Aorta (tissue), 5 donors: ENCODE measurements around the gene ACSF2. TPM values are rescaled to one million over a fixed set of nuclear protein-coding genes. Genes with fewer than 3 reads are reported as not detected.
"Not testable (repeated sequence)": the region's sequence is repeated elsewhere in the genome, so short reads cannot be mapped to it uniquely, and the experiment has no call there.

Source experiments
- ATAC-seq: fragments of 200-7000 bp; cut with Tn5 transposase; one replicate; pipeline ENCODE4 v1.9.1; 2022; ENCODE audit warnings: moderate library complexity; ENCODE audit not compliant: low FRiP score
- DNase-seq, 2 donors: peaks; one replicate each; pipeline ENCODE4 v3.0.0-alpha.2; 2020
- H3K27ac ChIP-seq, 2 donors: one replicate each; pipeline ENCODE4 v1.5.1; 2013; ENCODE audit warnings: low read length in 2 of 2, mild to moderate bottlenecking in 2 of 2, moderate library complexity in 2 of 2, control low read depth in 1 of 2, inconsistent platforms in 1 of 2, low read depth in 1 of 2
- H3K27me3 ChIP-seq, 2 donors: one replicate each; pipeline ENCODE4 v1.6.1; 2013; ENCODE audit warnings: control low read depth in 1 of 2, low read length in 1 of 2, mild to moderate bottlenecking in 1 of 2, moderate library complexity in 1 of 2; ENCODE audit not compliant: insufficient read depth in 2 of 2, control insufficient read depth in 1 of 2
- H3K36me3 ChIP-seq, 2 donors: one replicate each; pipeline ENCODE4 v1.6.1; 2013; ENCODE audit warnings: control low read depth in 1 of 2, low read length in 1 of 2, mild to moderate bottlenecking in 1 of 2; ENCODE audit not compliant: insufficient read depth in 2 of 2, control insufficient read depth in 1 of 2
- H3K4me1 ChIP-seq, 2 donors: one replicate each; pipeline ENCODE4 v1.6.1; 2013; ENCODE audit warnings: low read length in 2 of 2, control low read depth in 1 of 2, mild to moderate bottlenecking in 1 of 2, moderate library complexity in 1 of 2; ENCODE audit not compliant: insufficient read depth in 2 of 2, control insufficient read depth in 1 of 2
- H3K4me3 ChIP-seq, 2 donors: one replicate each; pipeline ENCODE4 v1.5.1; 2013; ENCODE audit warnings: low read length in 2 of 2, control low read depth in 1 of 2, mild to moderate bottlenecking in 1 of 2
- H3K9me3 ChIP-seq: one replicate; pipeline ENCODE4 v1.6.1; 2013; ENCODE audit warnings: mild to moderate bottlenecking, low read length; ENCODE audit not compliant: control insufficient read depth
- WGBS, 2 donors: extraction: QIAGEN DNeasy Blood & Tissue Kit; methylation state at CpG; one replicate each; pipeline ENCODE4 v1.1.7; 2013; 5-methylcytosine and 5-hydroxymethylcytosine counted together
- intact Hi-C, 2 donors: fragments of 100-400 bp; cut with DNase I; formaldehyde crosslinking; loops; one replicate each; pipeline versions ENCODE4 v1.14.2 to v1.15.0; 2022
- polyA plus RNA-seq, 2 donors: library from polyadenylated mRNA; stranded (reverse); fragments of 200-250 nt; gene quantifications; one replicate each; pipeline ENCODE4 v1.2.3, GENCODE V29; 2013
- total RNA-seq, 2 donors: library from RNA; stranded (reverse); fragmentation: NEBNext Ultra II Directional; extraction: Animal tissue kit (Norgen Biotek cat#: 25700); gene quantifications; one replicate each; pipeline ENCODE4 v1.2.1, GENCODE V29; 2021
- donor health status: healthy with polysubstance abuse.
- donor health status: Bipolar disorder and iron deficiency.
- donor health status: DM: no; HTN: no; CAD: no.
- donor health status: DM: no; HTN: no; CAD: no.
- donor health status: DM: yes; HTN: yes; CAD: no.

Gene ACSF2
- total and polyA plus RNA-seq, 4 donors: 17.8 to 35.8 (median 32.1) TPM

DNA sequence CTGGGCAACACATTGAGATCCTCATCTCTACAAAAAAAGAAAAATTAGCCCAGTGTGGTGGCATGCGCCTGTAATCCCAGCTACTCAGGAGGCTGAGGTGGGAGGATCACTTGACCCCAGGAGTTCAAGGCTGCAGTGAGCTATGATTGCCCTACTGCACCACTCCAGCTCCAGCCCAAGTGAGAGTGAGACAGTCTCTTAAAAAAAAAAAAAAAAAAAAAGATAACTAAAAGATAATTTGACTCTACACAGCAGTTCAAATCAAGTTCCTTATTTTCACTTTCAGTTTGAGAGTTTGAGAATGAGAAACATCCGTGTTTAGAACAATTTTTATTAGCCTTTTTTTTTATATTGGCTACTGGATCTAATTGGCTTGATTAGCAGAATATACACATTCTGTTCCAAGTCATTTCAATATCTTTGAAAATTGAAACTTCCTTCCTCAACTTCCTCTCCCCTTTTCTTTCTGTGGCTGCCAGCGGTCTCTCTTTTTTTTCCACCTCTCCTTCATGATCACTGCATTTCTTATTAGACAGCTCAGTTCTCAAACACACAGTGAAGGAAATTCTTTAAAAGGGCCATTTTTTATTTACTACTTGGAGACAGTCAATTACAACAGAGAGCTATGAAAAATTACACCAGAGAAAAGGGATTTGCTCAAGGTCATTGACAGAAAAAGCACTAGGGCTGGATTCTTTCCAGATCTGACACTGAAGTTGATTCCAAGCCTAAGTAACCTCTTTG, 4.5 kb upstream of the ACSF2 start:
- no peaks in the 10 kb centered on the region for H3K36me3 ChIP-seq
- no peaks in the 10 kb centered on the region for H3K4me1 ChIP-seq
- no peaks in the 10 kb centered on the region for H3K9me3 ChIP-seq
- no peaks in the 10 kb centered on the region for H3K27me3 ChIP-seq
- ATAC-seq: peak; percentile 23
- no peak overlapping the region for H3K4me3 ChIP-seq
- no peak overlapping the region for H3K27ac ChIP-seq
- DNase-seq: no peak
- 65 to 69% methylated on average over 3 of the region's 3 CpGs for WGBS, 2 donors
- intact Hi-C loops: no loop called here

DNA sequence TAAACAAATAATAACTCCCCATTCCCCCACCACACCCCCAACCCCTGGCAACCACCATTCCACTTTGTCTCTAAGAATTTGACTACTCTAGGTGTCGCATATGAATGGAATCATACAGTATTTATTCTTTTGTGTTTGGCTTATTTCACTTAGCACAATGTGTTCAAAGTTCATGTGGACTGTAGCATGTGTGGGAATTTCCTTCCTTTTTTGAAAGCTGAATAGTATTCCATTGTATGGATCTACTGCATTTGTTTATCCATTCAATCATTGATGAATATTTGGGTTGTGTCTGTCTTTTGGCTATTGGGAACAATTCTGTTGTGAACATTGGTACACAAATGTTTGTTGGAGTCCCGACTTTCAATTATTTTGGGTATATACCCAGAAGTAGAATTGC, 3.3 kb upstream of the ACSF2 start:
- H3K4me3 ChIP-seq: no peak overlapping the region
- 96 to 98% methylated on average over 2 of the region's 2 CpGs for WGBS, 2 donors
- no peaks in the 10 kb centered on the region for H3K36me3 ChIP-seq
- H3K4me1 ChIP-seq: peaks cover 0 to 2% of the 10 kb centered on the region in 2 donors
- ATAC-seq (no peak), DNase-seq (no peak)
- H3K27ac ChIP-seq: no peak overlapping the region
- intact Hi-C loops: no loop called here
- H3K27me3 ChIP-seq: no peaks in the 10 kb centered on the region
- H3K9me3 ChIP-seq: no peaks in the 10 kb centered on the region

DNA sequence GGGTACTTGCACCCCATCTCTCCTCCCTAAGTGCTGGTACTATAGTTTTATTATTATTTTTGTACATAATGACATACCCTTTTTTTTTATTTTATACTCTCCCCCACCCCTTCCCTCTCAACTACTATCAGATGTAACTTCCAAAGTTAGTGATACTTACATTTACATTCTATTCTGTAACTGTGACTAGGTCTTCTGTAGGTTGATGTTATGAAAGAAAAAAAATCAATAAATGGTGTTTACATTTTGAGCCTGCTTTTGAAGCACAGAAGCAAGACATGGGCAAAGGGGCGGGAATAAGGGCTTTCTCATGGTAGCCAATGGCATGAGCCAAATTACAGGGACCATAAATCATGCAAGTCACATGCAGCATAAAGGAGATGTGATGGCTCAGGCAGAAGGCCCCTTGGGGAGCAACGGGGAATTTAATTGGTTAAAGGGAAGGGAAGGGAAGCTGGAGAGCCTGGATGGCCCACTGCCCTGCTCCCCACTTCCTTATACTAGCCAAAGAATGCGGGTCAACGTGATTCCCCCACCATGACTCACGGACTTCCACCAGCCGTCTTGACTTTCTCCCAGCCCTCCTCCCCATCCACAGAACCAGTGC, 2.4 kb upstream of the ACSF2 start:
- intact Hi-C loops: no loop called here
- peak in 1 of 2 donors; percentile 73 for DNase-seq
- H3K27ac ChIP-seq: no peak overlapping the region
- H3K36me3 ChIP-seq: no peaks in the 10 kb centered on the region
- WGBS, 2 donors: 50 to 64% methylated on average over 6 of the region's 6 CpGs
- H3K27me3 ChIP-seq: no peaks in the 10 kb centered on the region
- peaks cover 0 to 2% of the 10 kb centered on the region in 2 donors for H3K4me1 ChIP-seq
- no peaks in the 10 kb centered on the region for H3K9me3 ChIP-seq
- H3K4me3 ChIP-seq: no peak overlapping the region
- ATAC-seq: no peak

DNA sequence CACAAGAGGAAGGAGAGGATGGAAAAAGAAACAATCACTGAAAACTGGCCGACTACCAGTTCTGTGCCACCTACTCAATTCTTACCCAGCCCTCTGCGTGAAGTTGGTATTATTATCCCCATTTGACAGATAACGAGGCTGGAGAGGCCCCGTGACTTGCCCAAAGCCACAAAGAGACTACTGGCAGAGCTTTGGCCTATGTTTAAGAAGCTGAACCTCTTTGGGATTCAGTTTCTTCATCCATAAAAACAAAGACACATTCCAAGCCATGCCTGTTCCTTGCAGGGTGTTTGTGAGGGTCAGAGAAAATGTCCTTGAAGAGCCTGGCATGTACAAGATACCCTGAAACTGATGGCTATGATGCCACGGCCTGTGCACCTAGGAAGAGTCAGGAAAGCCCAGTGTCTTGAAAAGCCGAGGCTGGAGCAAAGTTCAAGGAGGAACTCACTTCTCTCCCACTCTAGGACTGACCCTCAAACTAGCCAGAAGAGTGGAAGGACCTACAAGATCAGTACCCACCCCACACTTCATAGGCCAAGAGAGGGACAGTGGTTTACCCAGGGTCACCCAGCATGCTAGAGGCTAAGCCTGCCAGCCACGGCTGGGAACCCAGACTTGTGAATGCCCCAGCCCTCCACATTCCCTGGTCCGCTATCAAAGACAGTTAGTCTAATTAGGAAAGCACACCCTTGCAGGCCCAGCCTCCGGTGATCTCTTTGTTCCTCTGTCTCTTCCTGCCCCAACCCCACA, 1.6 kb upstream of the ACSF2 start:
- H3K9me3 ChIP-seq: no peaks in the 10 kb centered on the region
- H3K4me3 ChIP-seq: no peak overlapping the region
- ATAC-seq (no peak), DNase-seq (no peak)
- WGBS, 2 donors: 80 to 88% methylated on average over 9 of the region's 9 CpGs
- peaks cover 0 to 2% of the 10 kb centered on the region in 2 donors for H3K4me1 ChIP-seq
- no peak overlapping the region for H3K27ac ChIP-seq
- intact Hi-C loops: no loop called here
- H3K36me3 ChIP-seq: no peaks in the 10 kb centered on the region
- no peaks in the 10 kb centered on the region for H3K27me3 ChIP-seq

DNA sequence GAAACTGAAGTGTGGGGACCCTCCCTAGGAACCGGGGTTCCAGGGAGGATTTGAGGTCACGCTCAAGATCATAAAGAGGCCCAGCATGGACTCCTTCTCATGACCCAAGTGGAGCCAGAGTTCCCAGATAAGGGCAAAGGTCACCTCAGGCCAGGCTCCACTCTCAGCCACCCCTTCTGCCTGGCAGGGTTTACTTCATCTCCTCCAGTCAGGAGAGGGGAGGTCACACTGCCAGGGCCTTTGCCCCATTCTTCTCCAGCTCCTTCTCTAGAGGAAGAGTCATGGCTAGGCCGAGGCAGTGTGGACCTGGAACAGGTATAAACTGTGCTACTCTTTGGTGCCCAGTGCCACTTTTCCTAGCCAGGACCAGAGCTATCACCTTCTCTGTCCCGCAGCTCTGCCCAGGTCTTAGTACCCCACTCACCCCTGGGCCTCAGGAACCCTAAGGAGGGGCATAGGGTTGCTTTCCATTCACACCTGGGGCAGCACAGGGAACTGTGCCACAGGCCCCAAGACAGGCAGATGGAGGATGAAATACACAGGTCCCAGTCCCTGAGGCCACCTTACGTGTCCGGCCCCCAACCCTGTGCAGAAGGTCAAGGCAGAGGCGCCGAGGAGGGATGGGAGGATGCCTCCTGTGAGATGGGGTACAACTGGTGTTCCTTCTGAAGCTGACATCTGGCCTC, 879 bp upstream of the ACSF2 start:
- DNase-seq: no peak
- 89 to 92% methylated on average over 8 of the region's 8 CpGs for WGBS, 2 donors
- ATAC-seq: no peak
- H3K9me3 ChIP-seq: no peaks in the 10 kb centered on the region
- H3K4me3 ChIP-seq: no peak overlapping the region
- H3K4me1 ChIP-seq: peaks cover 0 to 2% of the 10 kb centered on the region in 2 donors
- no peaks in the 10 kb centered on the region for H3K27me3 ChIP-seq
- intact Hi-C loops: no loop called here
- no peaks in the 10 kb centered on the region for H3K36me3 ChIP-seq
- no peak overlapping the region for H3K27ac ChIP-seq

DNA sequence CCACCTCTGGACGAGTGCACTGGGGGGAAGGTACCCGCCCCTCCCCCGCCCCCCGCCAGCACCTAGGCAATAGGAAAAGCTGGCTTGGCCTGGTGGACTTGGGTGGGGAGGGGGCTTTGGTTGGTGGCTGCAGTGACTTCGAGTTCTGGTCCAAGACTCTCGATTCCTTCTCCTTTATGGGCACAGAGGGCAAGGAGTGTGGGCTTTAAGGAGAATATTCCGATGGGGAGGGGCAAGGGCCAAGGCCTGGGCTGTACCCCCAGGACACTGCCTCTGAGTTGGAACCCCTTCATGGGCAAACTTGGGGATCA, 409 bp downstream of the ACSF2 start:
- Histone ChIP-seq H3K9me3 (no peaks in the 10 kb centered on the region), H3K4me3 (peak overlapping the region; percentile 61 to 87), H3K36me3 (no peaks in the 10 kb centered on the region), H3K27me3 (no peaks in the 10 kb centered on the region), H3K27ac (peak overlapping the region in 1 of 2 donors; percentile 74), H3K4me1 (peaks cover 0 to 2% of the 10 kb centered on the region in 2 donors)
- peak; percentile 37 for ATAC-seq
- DNase-seq: no peak
- intact Hi-C loops: no loop called here
- whole genome bisulfite sequencing, 2 donors: 0 to 2% methylated on average over 7 of the region's 7 CpGs

DNA sequence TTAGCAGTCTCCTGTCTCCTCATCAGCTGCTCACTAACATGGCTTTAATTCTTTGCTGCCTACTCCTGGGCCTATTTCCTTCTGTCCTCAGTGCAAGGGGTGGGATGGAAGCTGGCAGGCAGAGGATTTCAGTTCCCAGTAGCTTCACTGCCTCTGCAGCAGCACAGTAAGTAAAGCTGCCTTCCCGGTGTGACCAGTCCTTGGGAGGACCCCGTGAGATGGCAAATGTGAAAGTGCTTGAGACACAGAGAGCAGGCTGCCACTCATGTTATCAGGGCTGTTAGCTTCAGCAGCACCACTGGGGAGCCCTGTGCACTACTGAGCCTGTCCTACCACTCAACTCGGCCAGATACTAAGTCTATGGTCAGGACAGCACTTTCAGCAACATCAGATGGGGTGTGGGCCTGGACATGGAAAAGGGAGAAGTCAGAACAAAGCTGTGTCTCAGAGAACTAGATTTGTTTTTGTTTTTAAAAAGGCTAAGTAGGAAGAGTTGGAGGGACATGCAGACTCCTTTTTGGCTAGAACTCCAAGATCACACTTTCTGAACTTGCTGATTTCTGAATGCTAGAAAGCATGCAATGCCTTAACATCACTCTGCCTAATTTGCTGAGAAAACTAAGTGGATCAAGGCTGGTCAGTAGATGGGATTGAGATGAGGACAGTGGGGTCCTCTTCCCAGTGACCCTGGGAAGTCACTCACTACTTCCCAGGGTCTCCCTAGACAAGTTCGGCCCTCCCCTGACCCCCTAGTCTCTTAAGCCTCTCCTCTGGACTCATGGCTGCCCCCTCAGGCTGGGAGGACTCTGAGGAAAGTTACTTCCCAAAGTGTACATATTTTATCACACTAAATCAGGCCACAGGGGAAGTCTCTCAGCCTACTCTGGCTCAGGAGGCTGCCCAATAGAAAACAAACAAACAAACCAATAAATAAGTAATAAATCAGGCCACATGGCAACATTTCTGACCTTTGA, 1.1 kb downstream of the ACSF2 start:
- WGBS, 2 donors: 14 to 20% methylated on average over 4 of the region's 4 CpGs
- H3K27ac ChIP-seq: peak overlapping the region; percentile 25 to 74
- no peak for DNase-seq
- intact Hi-C loops: no loop called here
- no peaks in the 10 kb centered on the region for H3K36me3 ChIP-seq
- H3K4me3 ChIP-seq: peak overlapping the region in 1 of 2 donors; percentile 87
- ATAC-seq: peak; percentile 51
- no peaks in the 10 kb centered on the region for H3K9me3 ChIP-seq
- H3K4me1 ChIP-seq: peaks cover 0 to 2% of the 10 kb centered on the region in 2 donors
- no peaks in the 10 kb centered on the region for H3K27me3 ChIP-seq

DNA sequence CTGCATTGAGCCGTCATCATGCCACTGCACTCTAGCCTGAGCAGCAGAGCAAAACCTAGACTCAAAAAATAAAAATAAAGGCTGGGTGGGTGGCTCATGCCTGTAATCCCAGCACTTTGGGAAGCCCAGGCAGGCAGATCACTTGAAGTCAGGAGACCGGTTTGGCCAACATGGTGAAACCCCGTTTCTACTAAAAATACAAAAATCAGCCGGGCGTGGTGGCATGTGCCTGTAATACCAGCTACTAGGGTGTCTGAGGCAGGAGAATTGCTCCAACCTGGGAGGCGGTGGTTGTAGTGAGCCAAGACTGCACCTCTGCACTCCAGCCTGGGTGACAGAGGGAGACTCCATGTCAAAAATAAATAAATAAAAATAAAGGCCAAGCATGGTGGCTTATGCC, 2.1 kb downstream of the ACSF2 start:
- 82% methylated on average over 6 of the region's 6 CpGs for WGBS, 2 donors
- H3K27ac ChIP-seq, H3K27me3 ChIP-seq, H3K9me3 ChIP-seq, H3K4me1 ChIP-seq, H3K36me3 ChIP-seq, DNase-seq, H3K4me3 ChIP-seq, intact Hi-C loops, ATAC-seq: not testable (repeated sequence)
